ENCODE data around the gene HARBI1. TPM values are rescaled to one million over a fixed set of nuclear protein-coding genes. Genes with fewer than 3 reads are reported as not detected.

The HARBI1 gene
- total and polyA plus RNA-seq, 2 of the 4 experiments (the other 2 are of a cell fraction) = 2.7 to 5.2 TPM

DNA sequence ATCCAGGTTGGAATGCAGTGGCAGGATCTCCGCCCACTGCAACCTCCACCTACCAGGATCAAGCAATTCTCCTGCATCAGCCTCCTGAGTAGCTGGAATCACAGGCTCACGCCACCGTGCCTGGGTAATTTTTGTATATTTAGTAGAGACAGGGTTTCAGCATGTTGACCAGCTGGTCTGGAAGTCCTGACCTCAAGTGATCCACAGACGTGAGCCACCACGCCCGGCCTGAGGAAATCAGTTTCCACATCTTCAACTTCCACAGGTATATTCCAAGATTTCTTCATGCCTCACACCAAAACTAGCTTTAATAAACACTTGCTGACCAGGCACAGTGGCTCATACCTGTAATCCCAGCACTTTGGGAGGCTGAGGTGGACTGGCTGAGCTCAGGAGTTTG is 7.6 kb downstream of the HARBI1 start:
- no peak overlapping the region for H2BK5ac ChIP-seq (ENCODE audit: low read depth, low read length, poor library complexity, severe bottlenecking)
- dilution Hi-C loops (cut with HindIII; ENCODE audit: low sequenced_read_pairs, unreplicated experiment) = no loop called here
- WGBS, 2 experiments (ENCODE audit: extremely low coverage in 2 of 2, insufficient read length in 1 of 2) = no CpG with 5 or more reads among the region's 6 CpGs

More for the DNA sequence above, 7.6 kb downstream of the HARBI1 start:
- Histone ChIP-seq H3K56ac (ENCODE audit: extremely low read depth, insufficient read depth, low read length) (no peak overlapping the region), H2BK15ac (ENCODE audit: low read depth, low read length) (no peak overlapping the region), H4K5ac (ENCODE audit: low read depth, low read length) (no peak overlapping the region), H3K79me1 (ENCODE audit: low read depth in 1 of 2, low read length in 2 of 2) (peaks cover 0 to 17% of the 10 kb centered on the region in 2 experiments; a peak in 2 of 4 replicates), H3K18ac (ENCODE audit: low read depth, low read length) (no peak overlapping the region), H3K4ac (ENCODE audit: low read depth, low read length) (no peak overlapping the region), H3K14ac (replicated peaks; ENCODE audit: low read depth, low read length) (no peak overlapping the region), H2BK20ac (ENCODE audit: low read depth, low read length) (no peak overlapping the region), H3K23ac (ENCODE audit: low read depth, low read length) (no peak overlapping the region), H2AK9ac (replicated peaks; ENCODE audit: low read depth, low read length, poor library complexity) (no peak overlapping the region), H3K9me3 (ENCODE audit: control insufficient read depth, insufficient read depth, low read length) (no peaks in the 10 kb centered on the region), H3K9ac (ENCODE audit: low read depth, low read length) (no peak overlapping the region), H3K27me3 (ENCODE audit: control insufficient read depth, insufficient read depth, low read length) (no peaks in the 10 kb centered on the region), H2AFZ (replicated peaks; ENCODE audit: low read length, poor library complexity) (no peak overlapping the region), H4K91ac (ENCODE audit: insufficient read depth, low read depth, low read length) (no peak overlapping the region), H2AK5ac (ENCODE audit: low read depth, low read length) (no peak overlapping the region), H3K4me1 (ENCODE audit: control insufficient read depth, insufficient read depth, low read length) (no peaks in the 10 kb centered on the region), H3K27ac (ENCODE audit: insufficient read depth, low read length) (no peak overlapping the region), H2BK120ac (ENCODE audit: low read depth, low read length) (no peak overlapping the region), H3K9me1 (ENCODE audit: insufficient read depth, low read length) (no peaks in the 10 kb centered on the region), H3K4me3 (ENCODE audit: insufficient read depth, low read depth, low read length) (no peak overlapping the region), H3K4me2 (ENCODE audit: low read depth, low read length) (no peak overlapping the region), H3K36me3 (ENCODE audit: control insufficient read depth, insufficient read depth, low read length) (no peaks in the 10 kb centered on the region), H4K8ac (ENCODE audit: low read depth in 2 of 2, low read length in 2 of 2) (no peak overlapping the region), H4K20me1 (ENCODE audit: insufficient read depth, low read length) (no peaks in the 10 kb centered on the region)
- no TSS peak for BruUV-seq (replicated peaks)
- ChIA-PET CTCF (no interaction called here), POLR2A (ENCODE audit: unreplicated experiment) (no interaction called here)
- in situ Hi-C loops (cut with MboI; ENCODE audit: low sequenced_read_pairs) = no loop called here
- no peak for TF ChIP-seq BHLHE40 (IDR thresholded peaks at IDR 0.05; ENCODE audit: low read depth, low read length)
- TF ChIP-seq CHD1 (IDR thresholded peaks at IDR 0.05; ENCODE audit: low read depth, low read length) = no peak
- no peak for TF ChIP-seq NFE2L2 (IDR thresholded peaks at IDR 0.05; ENCODE audit: low read depth, low read length)
- TF ChIP-seq CTCF (conservative IDR thresholded peaks at IDR 0.05; ENCODE audit: low read depth, low read length) = no peak
- TF ChIP-seq POLR2A (IDR thresholded peaks at IDR 0.05; ENCODE audit: low read depth, low read length) = no peak
- TF ChIP-seq SMC3 (IDR thresholded peaks at IDR 0.05; ENCODE audit: low read depth, low read length) = no peak
- TF ChIP-seq USF2 (IDR thresholded peaks at IDR 0.05; ENCODE audit: low read depth, low read length) = no peak
- no peak for DNase-seq
- ATAC-seq (ENCODE audit: low read depth) = no peak
- intact Hi-C loops (cut with micrococcal nuclease) = no loop called here

Data from IMR-90 (cell line).